Measurements from ENCODE around the gene CACYBP.

The CACYBP gene, protein sequence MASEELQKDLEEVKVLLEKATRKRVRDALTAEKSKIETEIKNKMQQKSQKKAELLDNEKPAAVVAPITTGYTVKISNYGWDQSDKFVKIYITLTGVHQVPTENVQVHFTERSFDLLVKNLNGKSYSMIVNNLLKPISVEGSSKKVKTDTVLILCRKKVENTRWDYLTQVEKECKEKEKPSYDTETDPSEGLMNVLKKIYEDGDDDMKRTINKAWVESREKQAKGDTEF

GRCh38 chr1:174999936-175000696 lies at the start of gene CACYBP:
TSS of gene CACYBP (plus strand) at chr1:174999947. CDS start at chr1:175000181, 234 bp downstream.
- DNase-seq (ENCODE audit: low read depth): no peak

DNA sequence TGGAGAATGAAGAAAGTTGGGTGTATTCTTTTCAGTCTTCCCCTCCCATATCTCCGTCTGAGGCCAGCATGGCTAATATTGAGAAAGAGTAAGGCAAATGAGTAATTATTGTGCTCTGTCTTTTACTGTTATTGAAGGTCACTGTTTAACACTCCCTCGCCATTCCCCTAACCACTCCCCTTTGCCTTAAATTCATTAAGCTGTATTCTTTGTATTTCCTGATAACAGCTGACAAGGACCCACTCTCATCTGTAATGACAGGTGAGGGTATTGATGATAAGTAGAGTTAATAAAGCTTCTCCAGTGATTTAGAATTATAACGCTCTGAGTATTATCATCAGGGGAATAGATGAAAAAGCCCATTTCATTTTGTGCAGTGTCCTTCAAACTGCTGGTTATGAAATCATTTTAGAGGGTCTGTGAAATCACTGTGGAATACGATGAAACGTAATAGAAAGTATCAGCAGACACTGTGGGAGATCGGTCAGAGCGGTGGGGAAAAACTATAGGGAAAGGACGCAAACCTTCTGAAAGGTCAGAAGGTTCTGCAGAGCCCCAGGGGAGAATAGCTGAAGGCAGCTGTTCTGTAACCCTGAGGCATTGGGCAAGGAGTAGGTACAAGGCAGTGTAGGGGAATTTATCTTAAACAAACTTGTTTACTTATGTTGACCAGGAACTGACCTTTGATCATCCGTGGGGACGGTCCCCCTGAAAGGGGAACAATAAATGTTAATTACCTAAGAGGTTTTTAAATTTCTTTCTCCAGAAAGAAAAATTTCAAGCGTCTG lies 46.3 kb upstream of the CACYBP start:
- no peak for DNase-seq (ENCODE audit: low read depth)

DNA sequence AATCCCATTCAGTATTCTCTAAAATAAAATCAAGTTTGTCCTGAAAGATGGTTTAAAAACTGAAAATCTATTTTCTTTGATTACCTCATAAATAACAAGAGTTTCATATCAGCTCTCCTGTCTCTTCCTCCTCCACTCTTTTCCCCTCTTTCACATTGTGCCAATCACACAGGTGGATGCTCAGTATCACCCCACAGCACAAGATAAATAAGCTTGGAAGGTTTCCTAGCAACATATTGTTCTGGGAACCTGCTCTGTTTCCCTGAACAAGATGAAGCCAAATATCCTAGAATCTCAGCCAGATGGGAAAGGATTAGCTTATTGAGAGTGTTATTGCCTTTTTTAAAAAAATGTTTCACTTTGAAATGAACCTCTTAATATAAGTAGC lies 45.7 kb upstream of the CACYBP start:
- DNase-seq (ENCODE audit: low read depth): no peak

DNA sequence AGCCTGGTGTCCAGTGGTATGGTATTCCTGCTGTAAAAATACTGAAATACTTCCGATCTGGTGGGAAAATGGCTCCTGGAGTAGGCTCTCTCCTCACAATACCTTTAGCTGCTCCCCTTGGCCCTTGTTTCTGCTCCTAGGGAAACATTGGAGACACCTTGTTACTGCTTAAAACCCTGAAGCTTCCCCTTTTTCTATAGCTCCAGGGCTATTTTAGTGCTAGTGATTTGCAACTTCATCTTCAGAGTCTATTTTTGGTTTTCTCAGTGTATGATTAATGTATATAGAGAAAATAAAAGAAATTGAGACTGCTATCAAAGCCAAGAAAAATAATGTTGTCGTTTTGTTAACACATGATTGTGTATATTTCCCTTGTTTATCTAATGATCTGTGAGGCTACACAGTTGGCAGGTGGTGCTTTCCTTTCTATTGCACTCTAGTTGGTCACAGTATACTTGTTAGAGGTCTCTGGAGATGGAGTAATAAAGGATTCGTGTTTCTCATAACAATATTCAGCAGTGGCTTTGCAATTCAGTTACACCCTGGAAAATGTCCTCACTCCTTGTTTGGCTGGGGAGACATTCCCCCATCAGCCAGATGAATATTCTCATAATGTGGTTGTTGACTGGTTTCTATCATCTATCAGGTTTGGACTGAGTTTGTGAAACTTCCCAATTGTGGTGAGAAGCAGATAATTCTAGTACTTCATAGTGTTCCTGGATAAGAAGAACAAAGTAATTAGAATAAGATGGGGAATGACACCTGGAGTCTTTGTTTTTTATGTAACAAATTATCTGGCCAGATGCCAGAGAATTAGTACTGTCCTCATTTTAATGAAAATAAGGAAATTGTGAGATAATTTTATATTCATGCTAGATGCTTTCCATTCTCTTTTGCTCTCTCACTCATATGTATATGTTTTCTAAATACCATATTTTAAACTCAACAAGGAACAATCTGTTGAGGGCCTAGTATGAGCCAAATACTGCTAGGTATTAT lies 44.8 kb upstream of the CACYBP start:
- no peak for DNase-seq (ENCODE audit: low read depth)

- no peak for DNase-seq (ENCODE audit: low read depth)
Observed at GRCh38 chr1:174956086-174956485, 43.7 kb upstream of the CACYBP start.

- no peak for DNase-seq (ENCODE audit: low read depth)
Observed at GRCh38 chr1:174956976-174957375, 42.8 kb upstream of the CACYBP start.

DNA sequence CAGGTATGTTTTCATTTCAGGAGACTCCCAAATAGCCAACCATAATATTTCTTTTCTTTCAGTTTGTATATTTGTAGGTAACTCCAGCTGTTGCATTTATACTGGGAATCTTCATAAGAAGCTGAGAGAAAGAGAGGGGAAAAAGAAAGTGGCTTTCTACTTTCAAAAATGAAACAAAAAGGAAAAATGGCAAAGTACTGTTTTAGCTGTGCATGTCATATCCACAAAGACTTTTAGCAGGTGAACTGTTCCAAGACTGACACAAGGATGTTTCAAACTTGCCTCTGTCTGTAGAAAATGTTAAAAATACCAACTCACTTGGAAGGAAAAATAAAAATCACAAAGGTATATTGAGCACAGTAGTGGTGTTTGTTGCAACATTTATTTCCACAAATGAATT lies 41.9 kb upstream of the CACYBP start:
- no peak for DNase-seq (ENCODE audit: low read depth)

DNA sequence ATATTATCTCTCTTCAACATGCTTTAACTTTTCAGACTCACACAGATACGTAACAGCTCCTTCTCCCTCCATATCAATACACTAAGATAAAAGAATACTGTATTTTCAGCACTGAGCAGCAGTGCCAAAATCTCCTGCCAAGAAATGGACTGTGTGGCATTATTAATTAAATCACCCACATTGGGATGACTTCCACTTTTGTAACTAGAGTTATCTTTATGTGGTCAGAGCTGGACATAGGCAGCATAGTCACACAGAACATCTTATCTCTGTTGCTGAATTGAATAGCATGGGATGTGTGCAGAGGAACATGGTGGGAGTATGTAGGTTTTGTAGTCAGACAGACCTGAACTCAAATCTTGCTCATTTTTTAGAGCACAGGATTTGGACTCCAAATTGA lies 41.4 kb upstream of the CACYBP start:
- no peak for DNase-seq (ENCODE audit: low read depth)

- no peak for DNase-seq (ENCODE audit: low read depth)
Observed at GRCh38 chr1:174960362-174960761, 39.4 kb upstream of the CACYBP start.

- DNase-seq (ENCODE audit: low read depth): no peak
Observed at GRCh38 chr1:174963529-174964125, 36.1 kb upstream of the CACYBP start.

- DNase-seq (ENCODE audit: low read depth): no peak
Observed at GRCh38 chr1:174964261-174964971, 35.3 kb upstream of the CACYBP start.

- DNase-seq (ENCODE audit: low read depth): no peak
Observed at GRCh38 chr1:174964972-174965361, 34.8 kb upstream of the CACYBP start.

- no peak for DNase-seq (ENCODE audit: low read depth)
Observed at GRCh38 chr1:174965362-174966007, 34.3 kb upstream of the CACYBP start.

GRCh38 chr1:174966008-174966572 lies 33.7 kb upstream of the CACYBP start:
- no peak for DNase-seq (ENCODE audit: low read depth)

- no peak for DNase-seq (ENCODE audit: low read depth)
Observed at GRCh38 chr1:174967845-174968705, 31.7 kb upstream of the CACYBP start.

DNA sequence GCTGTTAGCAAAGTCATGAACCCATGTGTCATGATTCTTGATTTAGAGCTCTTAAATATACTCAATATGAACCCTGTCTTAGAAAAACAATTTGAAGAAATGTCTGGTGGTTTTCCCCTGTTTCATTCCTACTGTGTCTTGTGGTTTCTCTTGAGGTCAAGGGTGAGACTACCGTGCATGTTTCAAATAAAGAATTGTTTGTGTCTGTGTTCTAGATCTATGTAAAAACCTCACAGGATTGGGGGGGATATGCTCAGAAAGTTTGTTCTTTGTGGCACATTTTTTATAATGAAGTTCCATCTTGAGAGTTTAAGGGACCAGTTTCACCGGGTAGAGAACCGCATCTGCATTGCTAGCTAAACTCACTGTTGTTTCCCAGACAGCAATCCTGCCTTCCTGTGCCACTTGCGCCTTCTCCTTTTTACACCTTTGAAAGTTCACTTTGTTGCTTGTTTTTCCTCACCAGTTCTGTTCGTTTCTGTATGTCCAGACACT lies 30.9 kb upstream of the CACYBP start:
- no peak for DNase-seq (ENCODE audit: low read depth)

DNA sequence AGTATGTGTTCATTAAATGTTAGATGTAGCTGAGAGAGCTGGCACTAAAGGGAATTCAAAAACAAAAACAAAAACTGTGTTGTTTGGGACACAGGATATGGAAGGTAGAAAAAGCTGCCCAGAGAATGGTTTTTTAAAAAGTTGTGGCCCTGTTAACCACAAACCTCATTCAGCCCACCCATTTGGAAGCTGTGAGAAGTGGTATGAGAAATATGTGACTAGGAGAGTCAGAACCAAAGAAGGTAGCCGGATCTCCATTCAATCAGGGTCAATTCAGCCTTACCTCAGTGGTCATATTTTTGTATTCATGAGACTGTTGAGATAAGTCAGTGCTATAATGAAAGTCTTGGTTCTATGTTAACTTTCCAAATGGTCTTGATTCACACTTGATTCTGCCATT lies 29.8 kb upstream of the CACYBP start:
- no peak for DNase-seq (ENCODE audit: low read depth)

- no peak for DNase-seq (ENCODE audit: low read depth)
Observed at GRCh38 chr1:174971466-174971865, 28.3 kb upstream of the CACYBP start.

DNA sequence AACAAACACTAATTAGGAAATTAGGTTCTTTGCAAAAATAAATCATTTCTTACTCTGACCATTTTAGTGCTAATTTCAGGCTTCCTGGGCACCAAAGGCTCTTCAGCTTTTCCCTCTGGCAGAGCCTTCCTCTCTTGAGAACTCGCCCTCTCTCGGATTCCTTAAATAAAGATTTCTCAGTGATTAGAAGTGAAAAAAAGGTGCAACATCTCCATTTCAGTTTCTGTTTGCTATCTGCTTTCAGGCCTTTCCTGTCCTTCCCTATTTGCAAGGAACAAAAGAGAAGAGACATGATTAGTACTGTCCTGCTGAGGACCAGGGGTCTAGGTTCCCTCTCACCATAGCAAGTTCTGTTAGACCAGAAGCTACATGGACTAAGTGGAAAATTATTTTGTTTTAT lies 27.8 kb upstream of the CACYBP start:
- DNase-seq (ENCODE audit: low read depth): no peak

All from stromal cell of bone marrow (primary cell).